Measurements from ENCODE around the gene ATP11A.

- TF ChIP-seq POLR2A (IDR thresholded peaks at IDR 0.05; ENCODE audit: low read length) (no peak), GATA1 (IDR thresholded peaks at IDR 0.05; ENCODE audit: low read depth, low read length) (no peak)
Observed at GRCh38 chr13:112767506-112768471, 78.0 kb downstream of the ATP11A start.

All from erythroblast (primary cell).